Nephron progenitor cell (in vitro differentiated cells): ENCODE data around the gene TTC27.

Source experiments
- DNase-seq: peaks from one replicate; pipeline ENCODE4 v3.0.0; 2021
- H3K27ac Mint-ChIP-seq: 2 replicates; pipeline ENCODE4 v1.8.0; 2021; ENCODE audit warnings: mild to moderate bottlenecking, moderate library complexity, mixed read lengths
- H3K27me3 Mint-ChIP-seq: 2 replicates; pipeline ENCODE4 v1.8.0; 2021; ENCODE audit warnings: mild to moderate bottlenecking, low read depth, mixed read lengths; ENCODE audit not compliant: poor library complexity
- H3K36me3 Mint-ChIP-seq: 2 replicates; pipeline ENCODE4 v1.8.0; 2021; ENCODE audit warnings: low read depth, mixed read lengths
- H3K4me1 Mint-ChIP-seq: 2 replicates; pipeline ENCODE4 v1.8.0; 2021; ENCODE audit warnings: mixed read lengths
- H3K4me3 Mint-ChIP-seq: 2 replicates; pipeline ENCODE4 v1.8.0; 2021; ENCODE audit warnings: mild to moderate bottlenecking, moderate library complexity, mixed read lengths
- H3K9me3 Mint-ChIP-seq: 2 replicates; pipeline ENCODE4 v1.8.0; 2021; ENCODE audit warnings: mild to moderate bottlenecking, moderate library complexity, mixed read lengths
- CTCF ChIP-seq: fragments of 200-600 bp; sonication (generic); IDR thresholded peaks from 2 replicates; pipeline ENCODE4 v1.5.0; 2021; ENCODE audit warnings: antibody characterized with exemption

The TTC27 gene

GRCh38 chr2:32812316-32812715, 184.5 kb downstream of the TTC27 start:
- H3K4me3 Mint-ChIP-seq, result no peak overlapping the region
- TF ChIP-seq CTCF, result no peak
- H3K4me1 Mint-ChIP-seq, result no peaks in the 10 kb centered on the region
- H3K27ac Mint-ChIP-seq, result no peak overlapping the region
- H3K27me3 Mint-ChIP-seq, result no peaks in the 10 kb centered on the region
- H3K36me3 Mint-ChIP-seq, result peaks cover 51% of the 10 kb centered on the region
- H3K9me3 Mint-ChIP-seq, result no peaks in the 10 kb centered on the region
- no peak for DNase-seq

GRCh38 chr2:32820088-32820487, 192.2 kb downstream of the TTC27 start:
- Mint-ChIP-seq H3K27ac (no peak overlapping the region), H3K9me3 (no peaks in the 10 kb centered on the region), H3K4me3 (no peak overlapping the region), H3K27me3 (no peaks in the 10 kb centered on the region), H3K36me3 (peaks cover 3% of the 10 kb centered on the region), H3K4me1 (no peaks in the 10 kb centered on the region)
- no peak for DNase-seq
- TF ChIP-seq CTCF, result no peak

DNA sequence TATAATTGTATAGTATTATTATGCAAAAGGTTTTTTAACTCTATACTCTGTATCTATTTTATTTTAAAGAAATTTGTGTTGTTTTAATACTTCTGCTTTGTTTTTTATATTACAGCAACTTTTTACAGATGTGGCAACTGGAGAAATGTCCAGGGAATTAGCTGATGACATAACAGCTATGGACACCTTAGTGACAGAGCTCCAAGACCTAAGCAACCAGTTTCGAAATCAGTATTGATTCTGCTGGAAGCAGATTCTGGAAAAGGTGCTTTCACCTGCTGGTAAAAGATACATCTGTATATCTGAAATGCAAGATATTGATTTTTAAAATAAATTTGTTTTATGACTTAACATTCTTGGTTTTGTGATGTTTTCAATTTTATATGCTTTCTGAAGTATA, 192.9 kb downstream of the TTC27 start:
- Mint-ChIP-seq H3K4me1 (no peaks in the 10 kb centered on the region), H3K27me3 (no peaks in the 10 kb centered on the region), H3K36me3 (peaks cover 3% of the 10 kb centered on the region)

GRCh38 chr2:32824070-32824809, 196.4 kb downstream of the TTC27 start:
- Mint-ChIP-seq H3K27me3 (peaks cover 3% of the 10 kb centered on the region), H3K4me3 (no peak overlapping the region), H3K27ac (no peak overlapping the region), H3K36me3 (peaks cover 13% of the 10 kb centered on the region), H3K9me3 (peaks cover 14% of the 10 kb centered on the region), H3K4me1 (no peaks in the 10 kb centered on the region)
- no peak for DNase-seq
- TF ChIP-seq CTCF, result no peak

More for the DNA sequence above, 192.9 kb downstream of the TTC27 start:
- H3K27ac Mint-ChIP-seq, result no peak overlapping the region
- H3K9me3 Mint-ChIP-seq, result no peaks in the 10 kb centered on the region
- DNase-seq, result no peak
- TF ChIP-seq CTCF, result no peak
- no peak overlapping the region for H3K4me3 Mint-ChIP-seq

GRCh38 chr2:32825291-32825712, 197.5 kb downstream of the TTC27 start:
- peaks cover 3% of the 10 kb centered on the region for H3K27me3 Mint-ChIP-seq
- no peak overlapping the region for H3K4me3 Mint-ChIP-seq
- no peak overlapping the region for H3K27ac Mint-ChIP-seq

More at GRCh38 chr2:32825291-32825712, 197.5 kb downstream of the TTC27 start:
- no peak for TF ChIP-seq CTCF
- peaks cover 24% of the 10 kb centered on the region for H3K9me3 Mint-ChIP-seq
- no peaks in the 10 kb centered on the region for H3K4me1 Mint-ChIP-seq
- DNase-seq, result no peak
- peaks cover 13% of the 10 kb centered on the region for H3K36me3 Mint-ChIP-seq
